MM.1S (cell line): ENCODE measurements around the gene CCDC18.
A peak's percentile ranks its signal among the peaks of the same experiment; 100 is the strongest.

Experiments used
- DNase-seq: peaks from one replicate; pipeline ENCODE4 v3.0.0-alpha.2; 2015
- H2AFZ ChIP-seq: fragments of 300-600 bp; sonication (generic); 2 replicates; pipeline ENCODE4 v1.6.0; 2016; ENCODE audit warnings: antibody characterized with exemption, low read length
- H3F3A ChIP-seq: fragments of 300-600 bp; sonication (generic); 2 replicates; pipeline ENCODE4 v1.6.1; 2016; ENCODE audit warnings: mild to moderate bottlenecking, antibody characterized with exemption, low read length, moderate library complexity, mixed read lengths; ENCODE audit not compliant: insufficient read depth
- H3K27ac ChIP-seq: fragments of 300-600 bp; sonication (generic); 2 replicates; pipeline ENCODE4 v1.5.1; 2016; ENCODE audit warnings: mild to moderate bottlenecking, low read length
- H3K27me3 ChIP-seq: fragments of 300-600 bp; sonication (generic); replicated peaks from 2 replicates; pipeline ENCODE4 v1.6.0; 2016; ENCODE audit warnings: low read length; ENCODE audit not compliant: insufficient read depth
- H3K36me3 ChIP-seq: fragments of 300-600 bp; sonication (generic); replicated peaks from 2 replicates; pipeline ENCODE4 v1.6.1; 2016; ENCODE audit warnings: mild to moderate bottlenecking, low read length, mixed read lengths; ENCODE audit not compliant: insufficient read depth
- H3K4me1 ChIP-seq: fragments of 300-600 bp; sonication (generic); 2 replicates; pipeline ENCODE4 v1.6.1; 2016; ENCODE audit warnings: low read length, mixed read lengths
- H3K4me2 ChIP-seq: fragments of 300-600 bp; sonication (generic); 2 replicates; pipeline ENCODE4 v1.6.0; 2016; ENCODE audit warnings: low read depth, low read length
- H3K4me3 ChIP-seq: fragments of 300-600 bp; sonication (generic); 2 replicates; pipeline ENCODE4 v1.5.1; 2016; ENCODE audit warnings: low read length, mixed read lengths
- H3K79me2 ChIP-seq: fragments of 300-600 bp; sonication (generic); 2 replicates; pipeline ENCODE4 v1.6.1; 2016; ENCODE audit warnings: mixed run types, low read length, mixed read lengths
- H3K9ac ChIP-seq: fragments of 300-600 bp; sonication (generic); 2 replicates; pipeline ENCODE4 v1.6.1; 2016; ENCODE audit warnings: low read length, mixed read lengths
- H3K9me2 ChIP-seq: fragments of 300-600 bp; sonication (generic); replicated peaks from 2 replicates; pipeline ENCODE4 v1.6.1; 2016; ENCODE audit warnings: mild to moderate bottlenecking, low read length, mixed read lengths; ENCODE audit not compliant: insufficient read depth
- H3K9me3 ChIP-seq: fragments of 300-600 bp; sonication (generic); replicated peaks from 2 replicates; pipeline ENCODE4 v1.6.1; 2016; ENCODE audit warnings: mild to moderate bottlenecking, low read length, mixed read lengths; ENCODE audit not compliant: insufficient read depth
- H4K20me1 ChIP-seq: fragments of 300-600 bp; sonication (generic); 2 replicates; pipeline ENCODE4 v1.6.1; 2016; ENCODE audit warnings: mild to moderate bottlenecking, low read length, moderate library complexity, mixed read lengths; ENCODE audit not compliant: insufficient read depth
- EZH2 ChIP-seq: fragments of 300-600 bp; sonication (generic); optimal IDR thresholded peaks from 2 replicates; pipeline ENCODE3; 2017; ENCODE audit warnings: low read depth, mild to moderate bottlenecking, antibody characterized with exemption, low read length, mixed read lengths
- EZH2phosphoT487 ChIP-seq: fragments of 300-600 bp; sonication (generic); IDR thresholded peaks from 2 replicates; pipeline ENCODE4 v1.6.1; 2018; ENCODE audit warnings: antibody characterized with exemption, low read length
- TF ChIP-seq, protein P1 (sequence below): fragments of 300-600 bp; sonication (generic); IDR thresholded peaks from 2 replicates; pipeline ENCODE4 v1.5.1; 2016; ENCODE audit warnings: antibody characterized with exemption, low read length, mixed read lengths

The CCDC18 gene

DNA sequence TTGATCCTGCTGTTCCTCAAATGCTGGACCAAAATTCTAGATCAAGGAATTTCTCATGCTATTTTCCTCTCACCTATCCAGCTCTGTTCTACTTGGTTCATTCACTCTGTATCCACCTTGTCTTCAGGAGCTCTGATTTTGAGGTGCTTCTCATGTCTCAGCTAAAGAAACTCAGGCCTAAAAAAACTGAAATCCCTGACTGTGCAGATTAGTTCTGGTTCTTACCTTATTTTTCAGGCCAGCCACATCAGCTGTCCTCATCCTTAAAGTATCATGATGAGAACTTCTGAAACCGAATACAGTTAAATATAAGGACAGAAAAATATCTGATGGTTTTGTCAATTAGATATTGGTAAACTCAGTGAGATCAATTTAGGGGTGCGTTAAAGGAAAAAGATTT, 137.4 kb downstream of the CCDC18 start:
- no peaks in the 10 kb centered on the region for H3K27me3 ChIP-seq
- H2AFZ ChIP-seq, result no peak overlapping the region
- TF ChIP-seq, protein P1, sequence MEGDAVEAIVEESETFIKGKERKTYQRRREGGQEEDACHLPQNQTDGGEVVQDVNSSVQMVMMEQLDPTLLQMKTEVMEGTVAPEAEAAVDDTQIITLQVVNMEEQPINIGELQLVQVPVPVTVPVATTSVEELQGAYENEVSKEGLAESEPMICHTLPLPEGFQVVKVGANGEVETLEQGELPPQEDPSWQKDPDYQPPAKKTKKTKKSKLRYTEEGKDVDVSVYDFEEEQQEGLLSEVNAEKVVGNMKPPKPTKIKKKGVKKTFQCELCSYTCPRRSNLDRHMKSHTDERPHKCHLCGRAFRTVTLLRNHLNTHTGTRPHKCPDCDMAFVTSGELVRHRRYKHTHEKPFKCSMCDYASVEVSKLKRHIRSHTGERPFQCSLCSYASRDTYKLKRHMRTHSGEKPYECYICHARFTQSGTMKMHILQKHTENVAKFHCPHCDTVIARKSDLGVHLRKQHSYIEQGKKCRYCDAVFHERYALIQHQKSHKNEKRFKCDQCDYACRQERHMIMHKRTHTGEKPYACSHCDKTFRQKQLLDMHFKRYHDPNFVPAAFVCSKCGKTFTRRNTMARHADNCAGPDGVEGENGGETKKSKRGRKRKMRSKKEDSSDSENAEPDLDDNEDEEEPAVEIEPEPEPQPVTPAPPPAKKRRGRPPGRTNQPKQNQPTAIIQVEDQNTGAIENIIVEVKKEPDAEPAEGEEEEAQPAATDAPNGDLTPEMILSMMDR, result no peak
- no peak for TF ChIP-seq EZH2phosphoT487
- TF ChIP-seq EZH2, result no peak
- H3K9me3 ChIP-seq, result no peaks in the 10 kb centered on the region
- H3K4me1 ChIP-seq, result peaks cover 11% of the 10 kb centered on the region; the same call in 1 of the 2 replicates
- no peaks in the 10 kb centered on the region for H4K20me1 ChIP-seq
- H3K36me3 ChIP-seq, result no peaks in the 10 kb centered on the region
- no peak overlapping the region for H3K27ac ChIP-seq
- no peak for DNase-seq
- no peak overlapping the region for H3K4me3 ChIP-seq
- H3F3A ChIP-seq, result no peaks in the 10 kb centered on the region
- peak overlapping the region; percentile 27; the same call in 1 of the 2 replicates for H3K4me2 ChIP-seq
- no peaks in the 10 kb centered on the region for H3K79me2 ChIP-seq
- H3K9ac ChIP-seq, result no peak overlapping the region
- no peaks in the 10 kb centered on the region for H3K9me2 ChIP-seq

DNA sequence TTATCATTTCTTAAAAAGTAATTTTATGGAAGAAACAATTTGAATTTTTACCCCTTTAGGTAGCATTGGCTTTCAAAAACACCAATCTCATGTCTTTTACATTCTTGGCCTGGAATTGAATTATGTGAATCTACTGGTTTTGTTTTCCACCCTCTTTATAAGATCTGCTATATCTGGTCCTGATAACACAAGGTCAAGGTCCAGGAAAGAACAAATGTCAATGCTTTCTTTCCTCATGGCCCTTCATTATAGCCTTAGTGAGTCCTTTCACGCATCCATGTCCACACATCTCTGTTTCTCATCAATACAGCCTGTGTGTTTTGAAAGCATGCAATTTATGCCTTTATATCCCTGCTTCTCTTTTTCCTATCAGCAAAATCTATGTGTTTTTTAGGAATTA, 141.2 kb downstream of the CCDC18 start:
- Histone ChIP-seq H3K79me2 (no peaks in the 10 kb centered on the region), H3K27me3 (no peaks in the 10 kb centered on the region), H3F3A (no peaks in the 10 kb centered on the region), H3K9ac (no peak overlapping the region), H3K9me2 (no peaks in the 10 kb centered on the region), H3K4me1 (peaks cover 11% of the 10 kb centered on the region; the same call in 1 of the 2 replicates), H3K36me3 (no peaks in the 10 kb centered on the region), H4K20me1 (no peaks in the 10 kb centered on the region), H3K27ac (no peak overlapping the region), H3K4me3 (no peak overlapping the region), H3K9me3 (no peaks in the 10 kb centered on the region), H2AFZ (no peak overlapping the region), H3K4me2 (no peak overlapping the region)
- DNase-seq, result no peak
- TF ChIP-seq EZH2 (no peak), EZH2phosphoT487 (no peak)
- TF ChIP-seq, protein P1, result no peak

DNA sequence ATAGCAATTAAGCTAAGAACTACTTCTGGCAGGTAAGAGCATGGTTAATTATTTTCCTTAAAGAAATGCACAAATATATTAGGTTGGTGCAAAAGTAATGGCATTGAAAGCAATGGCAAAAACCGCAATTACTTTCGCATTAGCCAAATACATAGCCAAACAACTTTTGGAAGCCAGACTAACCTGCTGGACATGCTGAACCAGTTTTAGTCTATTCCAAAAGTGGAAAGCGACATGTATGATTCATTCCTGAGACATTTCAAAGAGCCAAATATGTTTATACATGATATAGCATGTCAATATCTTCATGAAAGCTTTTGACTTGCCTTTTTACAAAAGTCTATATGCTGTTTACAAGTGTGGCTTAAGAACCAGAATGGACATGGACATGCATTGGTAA, 141.8 kb downstream of the CCDC18 start:
- H3K4me1 ChIP-seq, result peaks cover 8% of the 10 kb centered on the region; the same call in 1 of the 2 replicates
- no peak overlapping the region for H3K4me3 ChIP-seq
- H3K27ac ChIP-seq, result no peak overlapping the region
- H3K27me3 ChIP-seq, result no peaks in the 10 kb centered on the region
- no peak overlapping the region for H2AFZ ChIP-seq
- H3F3A ChIP-seq, result no peaks in the 10 kb centered on the region
- no peak for DNase-seq
- no peaks in the 10 kb centered on the region for H4K20me1 ChIP-seq
- H3K79me2 ChIP-seq, result no peaks in the 10 kb centered on the region
- H3K9me3 ChIP-seq, result no peaks in the 10 kb centered on the region
- no peaks in the 10 kb centered on the region for H3K36me3 ChIP-seq
- H3K9me2 ChIP-seq, result no peaks in the 10 kb centered on the region
- TF ChIP-seq, protein P1, result no peak
- no peak for TF ChIP-seq EZH2
- no peak for TF ChIP-seq EZH2phosphoT487
- no peak overlapping the region for H3K9ac ChIP-seq
- no peak overlapping the region for H3K4me2 ChIP-seq
